HG02623 (cell line): ENCODE results near the gene PYURF.
"Not testable (repeated sequence)": the region's sequence is repeated elsewhere in the genome, so short reads cannot be mapped to it uniquely, and the experiment has no call there.

ENCODE experiments used
- ATAC-seq: cut with Tn5 transposase; IDR thresholded peaks from one replicate; pipeline ENCODE4 v1.9.1; 2021; ENCODE audit warnings: moderate library complexity; ENCODE audit not compliant: unreplicated experiment

The PYURF gene

DNA sequence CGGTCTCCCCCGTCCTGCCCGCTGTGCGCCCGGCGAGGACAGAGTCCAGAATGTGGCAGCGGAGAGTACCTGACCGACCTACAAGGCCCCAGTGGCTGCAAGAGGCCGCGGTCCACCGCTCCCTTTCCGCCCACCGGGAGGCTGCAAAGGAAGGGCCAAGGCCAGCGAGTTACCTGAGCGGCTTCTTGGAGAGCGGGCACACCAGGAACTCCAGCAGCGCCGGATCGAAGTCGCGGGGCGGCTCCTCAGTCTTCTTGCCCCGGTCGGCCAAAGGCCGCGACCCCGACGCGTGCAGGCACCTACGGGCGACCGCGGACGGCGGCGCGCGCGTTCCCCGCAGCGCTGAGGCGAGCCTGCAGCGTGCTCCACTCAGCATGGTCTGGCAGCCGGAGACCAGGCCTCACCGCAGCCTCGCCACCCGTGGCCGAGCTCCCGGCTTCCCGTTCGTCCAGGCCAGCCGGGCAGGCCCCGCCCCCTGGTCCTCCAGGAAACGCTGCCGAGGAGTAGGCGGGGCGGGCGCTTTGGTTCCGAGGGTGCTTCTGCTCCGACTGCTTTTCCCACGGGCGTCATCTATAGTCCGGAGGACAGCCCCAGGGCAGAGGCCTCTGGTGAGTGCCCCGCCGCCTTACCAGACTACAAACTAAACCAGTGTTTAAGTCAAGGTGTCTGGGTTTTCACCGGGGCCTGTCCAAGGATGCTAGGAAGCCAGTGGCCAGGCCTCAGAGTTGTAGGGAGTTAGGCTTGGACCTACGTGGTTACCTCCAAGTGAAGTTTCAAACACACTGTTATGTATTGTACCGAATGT lies at the start of gene PYURF:
TSS of gene PYURF (minus strand) at position 452 of the 805 bp plus-strand sequence. CDS start at position 376, 76 bp downstream.
- peak; percentile 87 for ATAC-seq

DNA sequence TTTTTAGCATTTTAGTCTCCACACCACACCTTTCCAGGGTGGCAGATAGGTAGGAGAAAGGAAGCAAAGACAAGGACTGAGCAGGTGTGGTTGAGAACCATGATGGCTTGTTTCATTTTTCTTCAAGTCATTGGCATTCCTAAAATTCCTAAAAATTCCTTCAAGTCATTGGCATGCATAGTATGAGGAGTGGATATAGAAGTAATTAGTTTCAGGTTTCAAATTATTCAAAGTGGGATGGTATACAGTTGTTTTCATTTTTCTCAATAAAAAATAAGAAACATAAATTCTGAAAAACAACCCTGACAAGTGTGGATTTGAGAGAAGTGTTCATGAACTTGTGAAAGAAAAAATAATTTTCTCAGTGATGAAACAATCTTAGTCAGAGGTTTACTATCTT lies 46.4 kb upstream of the PYURF start:
- no peak for ATAC-seq

DNA sequence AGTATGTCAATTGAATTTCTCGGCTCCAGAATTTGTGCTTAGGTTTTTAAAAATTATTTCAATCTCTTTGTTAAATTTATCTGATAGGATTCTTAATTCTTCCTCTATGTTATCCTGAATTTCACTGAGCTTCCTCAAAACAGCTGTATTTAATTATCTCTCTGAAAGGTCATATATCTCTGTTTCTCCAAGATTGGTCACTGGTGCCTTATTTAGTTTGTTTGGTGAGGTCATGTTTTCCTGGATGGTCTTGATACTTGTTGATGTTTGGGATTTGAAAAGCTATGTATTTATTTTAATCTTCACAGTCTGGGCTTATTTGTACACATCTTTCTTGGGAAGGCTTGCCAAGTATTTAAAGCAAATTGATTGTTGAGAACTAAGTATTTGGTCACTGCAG lies 44.0 kb upstream of the PYURF start:
- no peak for ATAC-seq

- no peak for ATAC-seq
Measured at GRCh38 chr4:88549815-88550214, 26.2 kb upstream of the PYURF start.

GRCh38 chr4:88539322-88540068 lies 15.9 kb upstream of the PYURF start:
- ATAC-seq, result not testable (repeated sequence)

DNA sequence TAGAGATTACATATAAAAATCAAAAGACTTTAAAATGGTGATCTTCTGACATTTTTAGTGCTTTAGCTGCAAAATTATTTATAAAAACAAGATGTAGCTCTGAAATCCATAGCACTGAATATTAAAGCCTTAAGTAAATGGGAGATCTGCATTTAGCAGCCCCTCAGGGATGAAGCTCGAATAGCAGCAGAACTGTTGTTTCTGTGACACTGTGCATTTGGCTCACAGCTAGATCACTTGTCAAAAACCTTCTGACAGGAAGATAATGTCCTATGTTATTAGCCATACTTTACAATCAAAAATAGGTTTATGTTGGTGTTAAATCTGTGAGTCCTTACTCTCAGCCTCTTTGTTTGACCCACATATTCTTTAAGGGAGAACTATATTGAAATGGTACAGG lies 14.1 kb upstream of the PYURF start:
- ATAC-seq, result no peak

GRCh38 chr4:88535090-88535755 lies 11.6 kb upstream of the PYURF start:
- ATAC-seq, result no peak

DNA sequence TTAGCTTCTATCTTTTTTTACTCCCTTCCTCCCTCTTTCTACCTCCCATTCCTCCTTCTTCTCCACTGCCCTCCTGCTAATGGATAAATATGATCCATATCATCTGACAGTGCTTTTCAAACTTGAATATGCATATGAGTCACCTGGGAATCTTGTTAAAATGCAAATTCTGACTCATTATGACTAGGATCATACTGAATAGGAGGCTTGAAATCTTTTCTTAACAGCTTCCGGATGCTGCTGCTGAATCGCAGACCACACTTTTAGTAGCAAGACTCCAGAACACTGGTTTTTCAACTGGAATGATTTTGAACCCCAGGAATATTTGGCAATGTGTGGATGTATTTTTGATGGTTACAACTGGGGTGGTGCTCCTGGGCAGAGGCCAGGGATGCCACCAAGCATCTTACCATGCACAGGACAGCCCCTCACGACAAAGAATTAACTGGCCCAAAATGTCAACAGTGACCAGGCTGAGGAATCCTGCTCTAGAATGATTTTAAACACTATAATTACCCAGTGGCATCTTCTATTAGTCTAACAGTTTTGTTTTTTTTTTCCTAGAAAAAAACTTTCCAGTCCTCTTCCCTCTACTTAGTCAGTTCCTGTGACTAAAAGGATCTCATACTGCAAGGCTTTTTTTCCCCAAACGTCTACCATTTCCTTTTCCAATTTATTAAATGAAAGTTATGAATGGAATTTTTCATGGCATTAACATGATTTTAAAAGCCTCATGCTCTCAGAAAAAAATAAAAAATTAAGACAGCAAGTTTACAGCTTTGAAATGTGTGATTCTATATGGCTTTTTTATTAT lies 10.6 kb upstream of the PYURF start:
- no peak for ATAC-seq

DNA sequence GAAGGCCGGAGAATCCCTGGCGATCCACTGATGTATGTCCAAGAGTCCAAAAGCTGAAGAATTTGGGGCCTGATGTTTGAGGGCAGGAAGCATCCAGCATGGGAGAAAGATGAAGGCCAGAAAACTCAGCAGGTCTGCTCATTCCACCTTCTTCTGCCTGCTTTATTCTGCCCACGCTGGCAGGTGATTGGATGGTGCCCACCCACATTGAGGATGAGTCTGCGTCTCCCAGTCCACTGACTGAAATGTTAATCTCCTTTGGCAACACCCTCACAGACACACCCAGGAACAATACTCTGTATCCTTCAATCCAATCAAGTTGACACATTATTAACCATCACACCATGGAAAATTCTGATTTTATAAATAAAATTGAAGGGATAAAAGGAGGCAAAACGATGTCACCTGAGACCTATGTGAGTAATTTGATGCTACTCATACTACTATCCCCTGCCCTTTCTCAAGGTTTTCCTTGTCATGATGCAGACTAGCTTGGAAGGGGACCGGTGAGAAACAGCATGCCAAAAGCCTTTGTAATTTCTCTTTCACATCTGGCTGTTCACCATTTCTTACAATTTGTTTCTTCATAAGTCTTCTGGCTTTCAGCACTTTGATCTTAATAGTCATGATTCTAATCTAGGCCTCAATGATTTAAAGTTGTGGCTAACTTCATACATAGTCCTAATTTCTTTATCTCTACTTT lies 9.7 kb upstream of the PYURF start:
- no peak for ATAC-seq

DNA sequence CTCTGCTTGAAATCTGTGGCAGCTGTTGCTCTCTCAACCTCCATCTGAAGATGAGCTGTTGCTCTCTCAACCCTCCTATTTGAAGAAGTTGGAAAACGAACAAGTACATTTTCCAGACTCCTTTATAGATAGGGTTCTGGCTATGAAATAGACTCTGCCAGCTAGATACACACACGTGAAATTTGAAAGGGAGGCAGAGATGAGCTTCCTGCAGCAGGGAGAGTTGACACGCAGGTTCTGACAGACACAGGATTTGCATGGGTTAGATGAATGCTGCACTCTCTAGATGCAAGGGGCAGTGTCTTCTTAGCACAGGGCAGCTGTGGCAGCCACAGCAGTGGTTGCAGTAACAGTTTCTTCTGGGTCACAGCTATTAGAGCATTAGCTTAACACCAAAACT lies 8.0 kb upstream of the PYURF start:
- no peak for ATAC-seq

DNA sequence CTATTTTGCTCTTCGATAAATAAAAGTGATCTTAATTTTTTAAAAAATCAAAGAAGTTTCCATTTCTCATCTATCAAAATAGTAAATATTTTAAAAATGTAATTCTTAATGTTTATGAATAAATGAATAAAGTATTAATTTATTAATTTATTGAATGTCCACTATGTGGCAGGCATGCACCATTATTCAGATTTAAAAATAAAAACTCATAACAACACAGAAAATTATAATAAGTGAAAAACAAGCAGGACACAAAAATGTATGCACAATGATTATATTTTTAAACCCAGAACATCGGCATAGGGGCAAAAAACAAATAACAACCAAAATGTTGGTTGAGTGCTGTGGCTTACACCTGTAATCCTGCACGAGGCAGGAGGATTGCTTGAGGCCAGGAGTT lies 5.3 kb upstream of the PYURF start:
- no peak for ATAC-seq

DNA sequence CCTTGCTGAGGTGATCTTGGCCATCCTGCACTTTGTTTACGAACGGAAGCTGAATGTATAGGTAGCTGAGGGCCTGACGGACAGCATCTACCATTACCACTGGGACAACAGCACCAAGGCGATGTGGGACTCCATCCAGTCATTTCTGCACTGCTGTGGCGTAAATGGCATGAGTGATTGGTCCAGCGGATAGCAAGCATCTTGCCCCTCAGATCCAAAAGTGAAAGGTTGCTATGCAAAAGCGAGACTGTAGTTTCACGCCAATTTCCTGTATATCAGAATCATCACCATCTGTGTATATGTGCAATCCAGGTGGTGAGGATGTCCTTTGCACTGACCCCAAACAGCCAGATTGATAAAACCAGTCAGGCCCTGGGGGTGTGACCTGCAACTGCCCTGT lies 4.2 kb upstream of the PYURF start:
- ATAC-seq, result no peak

- no peak for ATAC-seq
Measured at GRCh38 chr4:88526221-88526815, 2.7 kb upstream of the PYURF start.

GRCh38 chr4:88524171-88524570 lies 595 bp upstream of the PYURF start:
- ATAC-seq, result no peak

DNA sequence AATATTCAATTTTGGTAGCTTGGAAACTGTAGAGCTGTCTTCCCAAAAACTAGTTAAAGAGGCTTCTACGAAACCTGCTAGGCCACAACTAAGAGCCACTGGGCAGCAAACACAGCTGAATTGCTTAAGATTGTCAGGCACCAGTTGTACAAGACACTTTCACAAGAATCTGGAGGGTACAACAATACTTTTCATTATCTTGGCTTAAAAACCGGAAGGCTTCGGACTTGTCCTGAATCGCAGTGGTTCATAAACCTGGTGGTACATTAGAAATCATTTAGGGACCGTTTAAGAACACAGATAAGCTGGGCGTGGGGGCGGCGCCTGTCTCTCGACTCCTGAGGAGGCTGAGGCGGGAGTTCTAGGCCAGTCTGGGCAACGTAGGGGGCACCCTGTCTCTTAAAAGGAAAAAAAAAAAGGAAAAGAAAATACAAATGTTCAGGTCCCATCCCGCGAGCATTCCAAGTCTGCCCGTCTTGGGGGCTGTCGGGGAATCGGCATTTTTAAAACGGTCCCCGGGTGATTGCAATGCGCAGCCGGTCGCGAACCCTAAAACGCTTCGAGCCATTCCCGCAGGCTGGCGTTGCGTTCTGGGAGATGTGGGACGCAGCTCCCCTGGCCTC lies 763 bp downstream of the PYURF start:
- no peak for ATAC-seq

DNA sequence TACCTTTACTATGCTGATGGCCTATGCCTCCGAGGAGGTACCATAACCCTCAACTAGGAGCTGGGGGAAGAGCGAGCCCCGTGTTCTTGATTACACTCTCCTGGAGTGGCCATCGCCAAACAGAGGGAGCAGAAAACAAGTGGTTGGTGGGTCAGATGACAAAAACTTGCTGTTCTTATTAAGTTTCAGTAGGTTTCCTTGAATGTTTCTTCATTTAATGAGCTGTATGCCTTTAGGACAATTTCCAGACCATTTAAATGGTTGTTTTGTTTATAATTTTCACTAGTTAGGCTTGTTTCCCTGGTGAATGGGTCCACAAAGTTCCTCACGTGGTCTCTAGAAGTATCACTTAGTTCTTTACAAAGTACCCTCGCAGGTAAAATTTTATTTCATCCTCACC lies 4.7 kb downstream of the PYURF start:
- no peak for ATAC-seq

- no peak for ATAC-seq
Measured at GRCh38 chr4:88517825-88518224, 5.8 kb downstream of the PYURF start.

- no peak for ATAC-seq
Measured at GRCh38 chr4:88516746-88517145, 6.8 kb downstream of the PYURF start.
